ENCODE data around the gene DLX1. TPM values are rescaled to one million over a fixed set of nuclear protein-coding genes. Genes with fewer than 3 reads are reported as not detected.

DLX1 gene
- total and polyA plus RNA-seq, 2 experiments from 2014 or later = not detected

DNA sequence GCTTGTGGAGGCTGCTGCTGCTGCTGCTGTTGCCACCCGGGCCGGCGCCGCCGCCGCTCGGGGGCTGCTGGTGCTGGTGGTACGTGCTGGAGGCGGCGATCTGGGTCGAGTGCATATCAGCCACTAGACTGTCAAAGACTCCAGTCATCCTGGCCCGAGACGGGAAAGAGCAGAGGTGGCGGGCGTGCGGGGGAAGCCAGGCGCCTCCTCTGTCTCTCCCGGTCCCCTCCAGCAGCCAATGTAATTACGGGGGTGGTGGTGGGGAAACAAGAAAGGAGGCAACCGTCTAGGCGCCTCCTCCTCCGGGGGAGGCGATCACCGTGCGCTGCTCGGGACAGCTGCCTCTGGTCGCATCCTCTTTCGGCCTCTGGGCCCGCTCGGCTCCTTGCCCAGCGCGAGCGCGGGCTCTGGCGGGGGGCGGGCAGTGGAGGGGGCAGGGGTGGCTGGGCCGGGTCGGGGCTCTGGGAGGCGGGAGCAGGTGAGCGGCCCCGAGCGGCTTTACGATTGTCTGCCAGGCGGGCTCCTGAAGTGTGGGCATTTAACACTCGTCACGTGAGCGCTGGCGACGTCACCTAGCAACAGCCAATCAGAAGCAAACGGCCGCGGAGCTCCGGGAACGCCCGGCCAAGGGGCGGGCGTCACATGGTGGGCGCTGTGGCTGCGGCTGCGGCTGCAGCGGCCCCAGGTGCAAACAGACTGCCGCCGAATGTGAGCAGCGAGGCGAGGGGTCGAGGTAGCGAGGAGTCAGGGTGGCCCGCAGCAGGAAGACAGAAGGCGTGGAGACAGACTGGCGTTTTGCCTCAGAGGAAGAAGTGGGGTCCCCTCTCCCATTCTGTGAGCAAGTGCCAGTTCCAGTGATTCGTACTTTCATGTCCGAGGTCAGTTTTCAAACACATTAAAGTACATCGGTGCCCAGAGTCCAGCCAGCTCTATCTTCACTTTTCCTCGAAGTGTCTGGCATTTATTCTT lies 17.4 kb downstream of the DLX1 start, which contains the start of gene DLX2 (continued):
- TF ChIP-seq, protein P1, sequence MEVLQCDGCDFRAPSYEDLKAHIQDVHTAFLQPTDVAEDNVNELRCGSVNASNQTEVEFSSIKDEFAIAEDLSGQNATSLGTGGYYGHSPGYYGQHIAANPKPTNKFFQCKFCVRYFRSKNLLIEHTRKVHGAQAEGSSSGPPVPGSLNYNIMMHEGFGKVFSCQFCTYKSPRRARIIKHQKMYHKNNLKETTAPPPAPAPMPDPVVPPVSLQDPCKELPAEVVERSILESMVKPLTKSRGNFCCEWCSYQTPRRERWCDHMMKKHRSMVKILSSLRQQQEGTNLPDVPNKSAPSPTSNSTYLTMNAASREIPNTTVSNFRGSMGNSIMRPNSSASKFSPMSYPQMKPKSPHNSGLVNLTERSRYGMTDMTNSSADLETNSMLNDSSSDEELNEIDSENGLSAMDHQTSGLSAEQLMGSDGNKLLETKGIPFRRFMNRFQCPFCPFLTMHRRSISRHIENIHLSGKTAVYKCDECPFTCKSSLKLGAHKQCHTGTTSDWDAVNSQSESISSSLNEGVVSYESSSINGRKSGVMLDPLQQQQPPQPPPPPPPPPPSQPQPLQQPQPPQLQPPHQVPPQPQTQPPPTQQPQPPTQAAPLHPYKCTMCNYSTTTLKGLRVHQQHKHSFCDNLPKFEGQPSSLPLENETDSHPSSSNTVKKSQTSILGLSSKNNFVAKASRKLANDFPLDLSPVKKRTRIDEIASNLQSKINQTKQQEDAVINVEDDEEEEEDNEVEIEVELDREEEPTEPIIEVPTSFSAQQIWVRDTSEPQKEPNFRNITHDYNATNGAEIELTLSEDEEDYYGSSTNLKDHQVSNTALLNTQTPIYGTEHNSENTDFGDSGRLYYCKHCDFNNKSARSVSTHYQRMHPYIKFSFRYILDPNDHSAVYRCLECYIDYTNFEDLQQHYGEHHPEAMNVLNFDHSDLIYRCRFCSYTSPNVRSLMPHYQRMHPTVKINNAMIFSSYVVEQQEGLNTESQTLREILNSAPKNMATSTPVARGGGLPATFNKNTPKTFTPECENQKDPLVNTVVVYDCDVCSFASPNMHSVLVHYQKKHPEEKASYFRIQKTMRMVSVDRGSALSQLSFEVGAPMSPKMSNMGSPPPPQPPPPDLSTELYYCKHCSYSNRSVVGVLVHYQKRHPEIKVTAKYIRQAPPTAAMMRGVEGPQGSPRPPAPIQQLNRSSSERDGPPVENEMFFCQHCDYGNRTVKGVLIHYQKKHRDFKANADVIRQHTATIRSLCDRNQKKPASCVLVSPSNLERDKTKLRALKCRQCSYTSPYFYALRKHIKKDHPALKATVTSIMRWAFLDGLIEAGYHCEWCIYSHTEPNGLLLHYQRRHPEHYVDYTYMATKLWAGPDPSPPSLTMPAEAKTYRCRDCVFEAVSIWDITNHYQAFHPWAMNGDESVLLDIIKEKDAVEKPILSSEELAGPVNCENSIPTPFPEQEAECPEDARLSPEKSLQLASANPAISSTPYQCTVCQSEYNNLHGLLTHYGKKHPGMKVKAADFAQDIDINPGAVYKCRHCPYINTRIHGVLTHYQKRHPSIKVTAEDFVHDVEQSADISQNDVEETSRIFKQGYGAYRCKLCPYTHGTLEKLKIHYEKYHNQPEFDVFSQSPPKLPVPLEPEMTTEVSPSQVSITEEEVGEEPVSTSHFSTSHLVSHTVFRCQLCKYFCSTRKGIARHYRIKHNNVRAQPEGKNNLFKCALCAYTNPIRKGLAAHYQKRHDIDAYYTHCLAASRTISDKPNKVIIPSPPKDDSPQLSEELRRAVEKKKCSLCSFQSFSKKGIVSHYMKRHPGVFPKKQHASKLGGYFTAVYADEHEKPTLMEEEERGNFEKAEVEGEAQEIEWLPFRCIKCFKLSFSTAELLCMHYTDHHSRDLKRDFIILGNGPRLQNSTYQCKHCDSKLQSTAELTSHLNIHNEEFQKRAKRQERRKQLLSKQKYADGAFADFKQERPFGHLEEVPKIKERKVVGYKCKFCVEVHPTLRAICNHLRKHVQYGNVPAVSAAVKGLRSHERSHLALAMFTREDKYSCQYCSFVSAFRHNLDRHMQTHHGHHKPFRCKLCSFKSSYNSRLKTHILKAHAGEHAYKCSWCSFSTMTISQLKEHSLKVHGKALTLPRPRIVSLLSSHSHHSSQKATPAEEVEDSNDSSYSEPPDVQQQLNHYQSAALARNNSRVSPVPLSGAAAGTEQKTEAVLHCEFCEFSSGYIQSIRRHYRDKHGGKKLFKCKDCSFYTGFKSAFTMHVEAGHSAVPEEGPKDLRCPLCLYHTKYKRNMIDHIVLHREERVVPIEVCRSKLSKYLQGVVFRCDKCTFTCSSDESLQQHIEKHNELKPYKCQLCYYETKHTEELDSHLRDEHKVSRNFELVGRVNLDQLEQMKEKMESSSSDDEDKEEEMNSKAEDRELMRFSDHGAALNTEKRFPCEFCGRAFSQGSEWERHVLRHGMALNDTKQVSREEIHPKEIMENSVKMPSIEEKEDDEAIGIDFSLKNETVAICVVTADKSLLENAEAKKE (CRISPR knock-in tag; IDR thresholded peaks at IDR 0.05) = no peak
- TF ChIP-seq JUNB (IDR thresholded peaks at IDR 0.05; ENCODE audit: unreplicated experiment) (no peak), ZNF114 (CRISPR knock-in tag; IDR thresholded peaks at IDR 0.05) (no peak), POLR2AphosphoS5 (IDR thresholded peaks at IDR 0.05; ENCODE audit: low read depth) (no peak), CREB1 (CRISPR knock-in tag; IDR thresholded peaks at IDR 0.05; ENCODE audit: low read depth) (peak; percentile 89), ZNF331 (CRISPR knock-in tag; IDR thresholded peaks at IDR 0.05; ENCODE audit: low read depth) (no peak)
- TF ChIP-seq, protein P2, sequence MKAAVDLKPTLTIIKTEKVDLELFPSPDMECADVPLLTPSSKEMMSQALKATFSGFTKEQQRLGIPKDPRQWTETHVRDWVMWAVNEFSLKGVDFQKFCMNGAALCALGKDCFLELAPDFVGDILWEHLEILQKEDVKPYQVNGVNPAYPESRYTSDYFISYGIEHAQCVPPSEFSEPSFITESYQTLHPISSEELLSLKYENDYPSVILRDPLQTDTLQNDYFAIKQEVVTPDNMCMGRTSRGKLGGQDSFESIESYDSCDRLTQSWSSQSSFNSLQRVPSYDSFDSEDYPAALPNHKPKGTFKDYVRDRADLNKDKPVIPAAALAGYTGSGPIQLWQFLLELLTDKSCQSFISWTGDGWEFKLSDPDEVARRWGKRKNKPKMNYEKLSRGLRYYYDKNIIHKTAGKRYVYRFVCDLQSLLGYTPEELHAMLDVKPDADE (IDR thresholded peaks at IDR 0.05) = no peak
- TF ChIP-seq, protein P3, sequence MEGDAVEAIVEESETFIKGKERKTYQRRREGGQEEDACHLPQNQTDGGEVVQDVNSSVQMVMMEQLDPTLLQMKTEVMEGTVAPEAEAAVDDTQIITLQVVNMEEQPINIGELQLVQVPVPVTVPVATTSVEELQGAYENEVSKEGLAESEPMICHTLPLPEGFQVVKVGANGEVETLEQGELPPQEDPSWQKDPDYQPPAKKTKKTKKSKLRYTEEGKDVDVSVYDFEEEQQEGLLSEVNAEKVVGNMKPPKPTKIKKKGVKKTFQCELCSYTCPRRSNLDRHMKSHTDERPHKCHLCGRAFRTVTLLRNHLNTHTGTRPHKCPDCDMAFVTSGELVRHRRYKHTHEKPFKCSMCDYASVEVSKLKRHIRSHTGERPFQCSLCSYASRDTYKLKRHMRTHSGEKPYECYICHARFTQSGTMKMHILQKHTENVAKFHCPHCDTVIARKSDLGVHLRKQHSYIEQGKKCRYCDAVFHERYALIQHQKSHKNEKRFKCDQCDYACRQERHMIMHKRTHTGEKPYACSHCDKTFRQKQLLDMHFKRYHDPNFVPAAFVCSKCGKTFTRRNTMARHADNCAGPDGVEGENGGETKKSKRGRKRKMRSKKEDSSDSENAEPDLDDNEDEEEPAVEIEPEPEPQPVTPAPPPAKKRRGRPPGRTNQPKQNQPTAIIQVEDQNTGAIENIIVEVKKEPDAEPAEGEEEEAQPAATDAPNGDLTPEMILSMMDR (conservative IDR thresholded peaks at IDR 0.05; ENCODE audit: low read depth in 2 of 2) = 0 out of 4 replicates have a peak, but pooled peaks of 1 of the 2 experiments have one; percentile 13

Data from GM23338 (cell line).